ENCODE data around the gene GMPPA. TPM values are rescaled to one million over a fixed set of nuclear protein-coding genes. Genes with fewer than 3 reads are reported as not detected.

Gene GMPPA
- total RNA-seq, 4 donors from 2014 or later = 26.5 to 50.6 (median 42.6) TPM

- Histone ChIP-seq H3K4me1 (peaks cover 11 to 21% of the 10 kb centered on the region in 2 donors), H3K4me3 (replicated peaks in 1 of 3) (peak overlapping the region in 1 of 3 donors; percentile 15), H3K27ac (no peak overlapping the region), H3K27me3 (peaks cover 3% of the 10 kb centered on the region), H3K9me3 (no peaks in the 10 kb centered on the region), H3K36me3 (peaks cover 12 to 19% of the 10 kb centered on the region in 2 donors)
- DNase-seq = peak; percentile 50 to 55
- WGBS, 2 donors = 2 to 3% methylated on average over 22 to 26 of the region's 26 CpGs
- TF ChIP-seq POLR2A (IDR thresholded peaks at IDR 0.05) = no peak
- peak; percentile 12 to 70 (median 40) for TF ChIP-seq CTCF (IDR thresholded peaks at IDR 0.05)
- intact Hi-C loops (cut with DNase I) = no loop called here
These were observed 11.3 kb downstream of the GMPPA start for GRCh38 chr2:219509780-219510511.

- WGBS, 2 donors = 15 to 35% methylated on average over 13 to 22 of the region's 22 CpGs
- no peak for DNase-seq
- Histone ChIP-seq H3K27me3 (peaks cover 3% of the 10 kb centered on the region), H3K27ac (no peak overlapping the region), H3K4me3 (replicated peaks in 1 of 3) (no peak overlapping the region), H3K4me1 (peaks cover 11 to 21% of the 10 kb centered on the region in 2 donors), H3K36me3 (peaks cover 10 to 13% of the 10 kb centered on the region in 2 donors), H3K9me3 (no peaks in the 10 kb centered on the region)
- intact Hi-C loops (cut with DNase I) = no loop called here
- no peak for TF ChIP-seq CTCF (IDR thresholded peaks at IDR 0.05)
- TF ChIP-seq POLR2A (IDR thresholded peaks at IDR 0.05) = no peak
These were observed 11.9 kb downstream of the GMPPA start for GRCh38 chr2:219510512-219511135.

- intact Hi-C loops (cut with DNase I) = no loop called here
- no peak for DNase-seq
- peaks cover 11 to 21% of the 10 kb centered on the region in 2 donors for H3K4me1 ChIP-seq
- H3K9me3 ChIP-seq = no peaks in the 10 kb centered on the region
- peaks cover 3% of the 10 kb centered on the region for H3K27me3 ChIP-seq
- TF ChIP-seq CTCF (IDR thresholded peaks at IDR 0.05) (no peak), POLR2A (IDR thresholded peaks at IDR 0.05) (no peak)
- WGBS, 2 donors = 30 to 36% methylated on average over 14 to 15 of the region's 15 CpGs
- no peak overlapping the region for H3K27ac ChIP-seq
- H3K4me3 ChIP-seq (replicated peaks in 1 of 3) = no peak overlapping the region
- H3K36me3 ChIP-seq = peaks cover 2% of the 10 kb centered on the region in 2 donors
These were observed 13.0 kb downstream of the GMPPA start for GRCh38 chr2:219511547-219512325.

GRCh38 chr2:219512524-219513216 is 14.0 kb downstream of the GMPPA start:
- Histone ChIP-seq H3K27me3 (peaks cover 3% of the 10 kb centered on the region), H3K27ac (no peak overlapping the region), H3K36me3 (no peaks in the 10 kb centered on the region), H3K4me3 (replicated peaks in 1 of 3) (no peak overlapping the region), H3K9me3 (no peaks in the 10 kb centered on the region), H3K4me1 (peaks cover 11 to 21% of the 10 kb centered on the region in 2 donors)
- no peak for TF ChIP-seq CTCF (IDR thresholded peaks at IDR 0.05)
- no peak for TF ChIP-seq POLR2A (IDR thresholded peaks at IDR 0.05)
- DNase-seq = no peak
- 26 to 32% methylated on average over 12 to 13 of the region's 16 CpGs for WGBS, 2 donors
- intact Hi-C loops (cut with DNase I) = no loop called here

Measured in thyroid gland (tissue), 4 donors.